ENCODE data around the gene GAB2.

The GAB2 gene

GRCh38 chr11:78332174-78332866 is 85.3 kb downstream of the GAB2 start:
- TF ChIP-seq CTCF (IDR thresholded peaks at IDR 0.05; ENCODE audit: insufficient read depth, low read length, poor library complexity, severe bottlenecking) = no peak
- no peaks in the 10 kb centered on the region for H3K36me3 ChIP-seq (ENCODE audit: control insufficient read depth, insufficient read depth, low read length)
- no peak overlapping the region for H3K4me3 ChIP-seq (replicated peaks; ENCODE audit: low read depth, low read length)
- no peak for DNase-seq (ENCODE audit: extremely low read depth, insufficient read length)
- no peaks in the 10 kb centered on the region for H3K27me3 ChIP-seq (replicated peaks; ENCODE audit: control insufficient read depth, insufficient read depth, low read length)

- no peaks in the 10 kb centered on the region for H3K27me3 ChIP-seq (replicated peaks; ENCODE audit: control insufficient read depth, insufficient read depth, low read length)
- H3K4me3 ChIP-seq (replicated peaks; ENCODE audit: low read depth, low read length) = no peak overlapping the region
- no peaks in the 10 kb centered on the region for H3K36me3 ChIP-seq (ENCODE audit: control insufficient read depth, insufficient read depth, low read length)
- TF ChIP-seq CTCF (IDR thresholded peaks at IDR 0.05; ENCODE audit: insufficient read depth, low read length, poor library complexity, severe bottlenecking) = no peak
- DNase-seq (ENCODE audit: extremely low read depth, insufficient read length) = no peak
These were observed 85.9 kb downstream of the GAB2 start for GRCh38 chr11:78331711-78332110.

GRCh38 chr11:78330361-78330760 is 87.3 kb downstream of the GAB2 start:
- H3K4me3 ChIP-seq (replicated peaks; ENCODE audit: low read depth, low read length) = no peak overlapping the region
- TF ChIP-seq CTCF (IDR thresholded peaks at IDR 0.05; ENCODE audit: insufficient read depth, low read length, poor library complexity, severe bottlenecking) = no peak

GRCh38 chr11:78327945-78328344 is 89.7 kb downstream of the GAB2 start:
- H3K27me3 ChIP-seq (replicated peaks; ENCODE audit: control insufficient read depth, insufficient read depth, low read length) = no peaks in the 10 kb centered on the region
- H3K4me3 ChIP-seq (replicated peaks; ENCODE audit: low read depth, low read length) = no peak overlapping the region
- no peak for TF ChIP-seq CTCF (IDR thresholded peaks at IDR 0.05; ENCODE audit: insufficient read depth, low read length, poor library complexity, severe bottlenecking)
- no peaks in the 10 kb centered on the region for H3K36me3 ChIP-seq (ENCODE audit: control insufficient read depth, insufficient read depth, low read length)
- DNase-seq (ENCODE audit: extremely low read depth, insufficient read length) = no peak

More at GRCh38 chr11:78330361-78330760, 87.3 kb downstream of the GAB2 start:
- no peak for DNase-seq (ENCODE audit: extremely low read depth, insufficient read length)
- Histone ChIP-seq H3K36me3 (ENCODE audit: control insufficient read depth, insufficient read depth, low read length) (no peaks in the 10 kb centered on the region), H3K27me3 (replicated peaks; ENCODE audit: control insufficient read depth, insufficient read depth, low read length) (no peaks in the 10 kb centered on the region)

- Histone ChIP-seq H3K27me3 (replicated peaks; ENCODE audit: control insufficient read depth, insufficient read depth, low read length) (no peaks in the 10 kb centered on the region), H3K4me3 (replicated peaks; ENCODE audit: low read depth, low read length) (no peak overlapping the region), H3K36me3 (ENCODE audit: control insufficient read depth, insufficient read depth, low read length) (no peaks in the 10 kb centered on the region)
- DNase-seq (ENCODE audit: extremely low read depth, insufficient read length) = no peak
- TF ChIP-seq CTCF (IDR thresholded peaks at IDR 0.05; ENCODE audit: insufficient read depth, low read length, poor library complexity, severe bottlenecking) = no peak
These were observed 92.3 kb downstream of the GAB2 start for GRCh38 chr11:78325274-78325781.
